H1 (cell line): ENCODE measurements around the gene FGD6. TPM values are rescaled to one million over a fixed set of nuclear protein-coding genes. Genes with fewer than 3 reads are reported as not detected.

Experiments
- CTCF ChIA-PET: fragments of 300-600 bp; sonication (Branson Sonifier 250); formaldehyde crosslinking; loops from one replicate; lab custom pipeline; 2021; ENCODE audit not compliant: partially characterized antibody; lab: Charles Lee
- POLR2A ChIA-PET: fragments of 300-600 bp; sonication (Branson Sonifier 250); formaldehyde crosslinking; loops from one replicate; lab custom pipeline; 2021; ENCODE audit warnings: inconsistent platforms; ENCODE audit not compliant: partially characterized antibody; lab: Charles Lee
- DNase-seq, 2 experiments: peaks; one replicate each; pipeline versions ENCODE4 v3.0.0 to v3.0.0-alpha.2; 2010 to 2022; ENCODE audit warnings: low spot score in 2 of 2, low read depth in 1 of 2, mixed read lengths in 1 of 2
- FAIRE-seq: peaks from 2 replicates; lab custom pipeline; 2011; peaks lifted over from hg19 to GRCh38; lab: Jason Lieb, UNC
- H2AFZ ChIP-seq: 2 replicates; pipeline ENCODE4 v1.8.1; 2012; ENCODE audit warnings: low read length, inconsistent platforms
- H2AK5ac ChIP-seq: 2 replicates; pipeline ENCODE4 v1.6.1; 2013; ENCODE audit warnings: low read depth, low read length
- H2BK120ac ChIP-seq: replicated peaks from 2 replicates; pipeline ENCODE3; 2013; ENCODE audit warnings: low read depth, low read length, inconsistent platforms
- H2BK12ac ChIP-seq: 2 replicates; pipeline ENCODE4 v1.6.1; 2013; ENCODE audit warnings: low read depth, low read length
- H2BK15ac ChIP-seq: 2 replicates; pipeline ENCODE4 v1.6.1; 2013; ENCODE audit warnings: low read length
- H2BK20ac ChIP-seq: 2 replicates; pipeline ENCODE4 v1.6.1; 2013; ENCODE audit warnings: low read length
- H2BK5ac ChIP-seq: 2 replicates; pipeline ENCODE4 v1.6.1; 2013; ENCODE audit warnings: low read depth, low read length
- H3K14ac ChIP-seq: 2 replicates; pipeline ENCODE4 v1.6.1; 2013; ENCODE audit warnings: inconsistent platforms; ENCODE audit not compliant: insufficient read length
- H3K18ac ChIP-seq: 2 replicates; pipeline ENCODE4 v1.6.1; 2013; ENCODE audit warnings: low read length; ENCODE audit errors: extremely low read depth
- H3K23ac ChIP-seq: 2 replicates; pipeline ENCODE4 v1.6.1; 2013; ENCODE audit warnings: inconsistent platforms; ENCODE audit not compliant: insufficient read length
- H3K23me2 ChIP-seq: 2 replicates; pipeline ENCODE4 v1.6.1; 2013; ENCODE audit warnings: low read depth, low read length
- H3K27ac ChIP-seq: 2 replicates; pipeline ENCODE4 v1.6.1; 2011; ENCODE audit warnings: low read depth, low read length, inconsistent platforms
- H3K27me3 ChIP-seq, 4 experiments: replicated peaks in 1 of 4; 1 replicate in 1 of 4; 2 replicates in 3 of 4; pipeline versions ENCODE4 v1.6.1 to v1.8.1; 2011 to 2013; ENCODE audit warnings: low read length in 3 of 4, mild to moderate bottlenecking in 3 of 4, inconsistent platforms in 2 of 4, mixed read lengths in 2 of 4, moderate library complexity in 1 of 4; ENCODE audit not compliant: control insufficient read depth in 3 of 4, insufficient read depth in 3 of 4; ENCODE audit errors: extremely low read depth in 1 of 4
- H3K36me3 ChIP-seq, 4 experiments: 2 replicates each; pipeline versions ENCODE4 v1.6.1 to v1.8.1; 2011 to 2013; ENCODE audit warnings: mild to moderate bottlenecking in 4 of 4, low read length in 3 of 4, moderate library complexity in 2 of 4, control low read depth in 1 of 4, inconsistent platforms in 1 of 4; ENCODE audit not compliant: insufficient read depth in 4 of 4, control insufficient read depth in 2 of 4
- H3K4ac ChIP-seq: replicated peaks from 2 replicates; pipeline ENCODE3; 2013; ENCODE audit warnings: low read length, low read depth, mixed read lengths, inconsistent platforms; ENCODE audit not compliant: insufficient read length
- H3K4me1 ChIP-seq, 4 experiments: replicated peaks in 1 of 4; 1 replicate in 1 of 4; 2 replicates in 3 of 4; pipeline versions ENCODE4 v1.6.1 to v1.8.1; 2011 to 2013; ENCODE audit warnings: low read length in 3 of 4, inconsistent platforms in 2 of 4, mixed read lengths in 1 of 4; ENCODE audit not compliant: insufficient read depth in 4 of 4, control insufficient read depth in 3 of 4
- H3K4me2 ChIP-seq, 2 experiments: 2 replicates each; pipeline versions ENCODE4 v1.6.1 to v1.8.1; 2011 to 2013; ENCODE audit warnings: low read depth in 2 of 2, low read length in 2 of 2, control low read depth in 1 of 2, inconsistent platforms in 1 of 2, mild to moderate bottlenecking in 1 of 2; ENCODE audit not compliant: insufficient read depth in 1 of 2
- H3K4me3 ChIP-seq, 4 experiments: fragments of 200-600, 300-600 bp in 1 of 4; sonication (generic), shearing (Covaris generic), sonication (Bioruptor Twin) in 1 of 4; 2 replicates each; pipeline versions ENCODE4 v1.5.1 to v1.8.1; 2011 to 2016; ENCODE audit warnings: low read length in 4 of 4, low read depth in 3 of 4, control low read depth in 2 of 4, inconsistent platforms in 2 of 4, mild to moderate bottlenecking in 2 of 4, mixed read lengths in 1 of 4, moderate library complexity in 1 of 4; ENCODE audit not compliant: insufficient read depth in 2 of 4; ENCODE audit errors: extremely low read depth in 1 of 4
- H3K56ac ChIP-seq: replicated peaks from 2 replicates; pipeline ENCODE3; 2013; ENCODE audit warnings: low read depth, mild to moderate bottlenecking, mixed read lengths, low read length, inconsistent platforms; ENCODE audit not compliant: insufficient read length
- H3K79me1 ChIP-seq: 2 replicates; pipeline ENCODE4 v1.6.1; 2013; ENCODE audit warnings: low read depth, low read length, control low read depth
- H3K79me2 ChIP-seq, 2 experiments: 2 replicates each; pipeline versions ENCODE4 v1.6.1 to v1.8.1; 2012 to 2013; ENCODE audit warnings: low read length in 2 of 2, mild to moderate bottlenecking in 2 of 2, inconsistent platforms in 1 of 2; ENCODE audit not compliant: insufficient read depth in 2 of 2, control insufficient read depth in 1 of 2
- H3K9ac ChIP-seq, 4 experiments: replicated peaks in 1 of 4; 1 replicate in 1 of 4; 2 replicates in 3 of 4; pipeline versions ENCODE4 v1.6.1 to v1.8.1; 2011 to 2013; ENCODE audit warnings: low read depth in 3 of 4, low read length in 3 of 4, control low read depth in 2 of 4, mild to moderate bottlenecking in 2 of 4, moderate library complexity in 2 of 4, inconsistent platforms in 1 of 4; ENCODE audit errors: extremely low read depth in 1 of 4
- H3K9me3 ChIP-seq, 2 experiments: 2 replicates each; pipeline versions ENCODE4 v1.6.1 to v1.8.1; 2012 to 2013; ENCODE audit warnings: mild to moderate bottlenecking in 2 of 2, moderate library complexity in 2 of 2, control low read depth in 1 of 2, inconsistent platforms in 1 of 2, low read depth in 1 of 2, low read length in 1 of 2, mixed read lengths in 1 of 2; ENCODE audit not compliant: insufficient read depth in 2 of 2
- H4K20me1 ChIP-seq, 2 experiments: replicated peaks in 1 of 2; 2 replicates each; pipeline versions ENCODE3 to v1.8.1; 2011 to 2013; ENCODE audit warnings: inconsistent platforms in 2 of 2, low read length in 2 of 2, mild to moderate bottlenecking in 1 of 2; ENCODE audit not compliant: insufficient read depth in 2 of 2, control insufficient read depth in 1 of 2
- H4K5ac ChIP-seq: 2 replicates; pipeline ENCODE4 v1.6.1; 2013; ENCODE audit warnings: low read length, low read depth, mixed read lengths, inconsistent platforms; ENCODE audit not compliant: insufficient read length
- H4K8ac ChIP-seq: 2 replicates; pipeline ENCODE4 v1.8.0; 2013; ENCODE audit warnings: mild to moderate bottlenecking, moderate library complexity, low read length, inconsistent platforms; ENCODE audit not compliant: insufficient read depth; ENCODE audit errors: extremely low read depth
- H4K91ac ChIP-seq: replicated peaks from 2 replicates; pipeline ENCODE3; 2013; ENCODE audit warnings: low read length, mixed read lengths, inconsistent platforms; ENCODE audit not compliant: insufficient read length
- GTF2F1 ChIP-seq: IDR thresholded peaks from 2 replicates; pipeline ENCODE4 v1.6.1; 2012; ENCODE audit warnings: low read depth, low read length, improper control_type of control experiment, borderline replicate concordance
- HDAC6 ChIP-seq: IDR thresholded peaks from one replicate; pipeline ENCODE4 v1.7.1; 2012; ENCODE audit warnings: low read depth, mild to moderate bottlenecking, inconsistent platforms, low read length, moderate library complexity
- KDM5A ChIP-seq: fragments of 200-600 bp; IDR thresholded peaks from 2 replicates; pipeline ENCODE4 v1.7.1; 2012; ENCODE audit warnings: mild to moderate bottlenecking, low read length, inconsistent platforms, mixed read lengths
- SP4 ChIP-seq: IDR thresholded peaks from 2 replicates; pipeline ENCODE4 v1.6.1; 2012; ENCODE audit warnings: low read length, inconsistent platforms
- WGBS, 2 experiments: shearing (Covaris generic) in 1 of 2; methylation state at CpG; one replicate each; pipeline versions ENCODE4 v1.1.6 to v1.1.7; 2013 to 2015; ENCODE audit warnings: low lambda C conversion rate in 2 of 2, mixed read lengths in 2 of 2, inconsistent platforms in 1 of 2, low coverage in 1 of 2, missing lambda C conversion rate in 1 of 2; ENCODE audit not compliant: insufficient replicate concordance in 2 of 2, insufficient coverage in 1 of 2, insufficient read length in 1 of 2; ENCODE audit errors: extremely low coverage in 1 of 2, missing lambda C conversion rate in 1 of 2; 5-methylcytosine and 5-hydroxymethylcytosine counted together
- polyA plus RNA-seq, 7 experiments: library from polyadenylated mRNA; depleted of rRNA in 3 of 7; stranded (reverse) in 5 of 7; unstranded in 2 of 7; fragments of >200 nt in 5 of 7; fragments of 200-250 nt in 2 of 7; gene quantifications; 1 replicate in 5 of 7; 2 replicates in 1 of 7; 4 replicates in 1 of 7; pipeline versions ENCODE4 v1.2.1 to v1.2.3, GENCODE V29; 2011 to 2013; ENCODE audit warnings: missing spikeins in 2 of 7, mixed read lengths in 2 of 7
- total RNA-seq: library from RNA; stranded (reverse); fragmentation: NEBNext Ultra II Directional; extraction: Animal tissue kit (Norgen Biotek cat#: 25700); gene quantifications from 2 replicates; pipeline ENCODE4 v1.2.1, GENCODE V29; 2021

FGD6 gene
- total and polyA plus RNA-seq, 2 of the 8 experiments (the other 6 are each of a cell fraction or from before 2014, with no cell fraction given), result 12.2 to 24.3 TPM

DNA sequence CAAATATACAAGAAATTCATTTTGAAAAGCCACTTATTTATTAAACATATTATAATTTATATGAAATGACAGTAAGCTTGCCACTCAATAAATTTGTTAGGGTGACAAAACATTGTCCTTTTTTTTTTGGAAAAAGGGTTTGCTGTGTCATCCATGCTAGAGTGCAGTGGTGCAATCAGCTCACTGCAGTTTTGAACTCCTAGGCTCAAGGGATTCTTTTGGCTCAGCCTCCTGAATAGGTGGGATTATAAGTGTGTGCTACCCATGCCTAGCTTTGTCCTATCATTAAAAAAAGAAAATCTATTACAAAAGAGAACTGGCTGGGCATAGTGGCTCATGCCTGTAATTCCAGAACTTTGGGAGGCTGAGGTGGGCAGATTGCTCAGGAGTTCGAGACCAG lies 66.8 kb downstream of the FGD6 start:
- no peaks in the 10 kb centered on the region; the same call in 1 of the 2 replicates for H3K23me2 ChIP-seq
- no peak overlapping the region for H3K14ac ChIP-seq
- H3K79me1 ChIP-seq, result no peaks in the 10 kb centered on the region
- no peak overlapping the region for H3K4ac ChIP-seq
- FAIRE-seq (no peak), DNase-seq (no peak)
- H2BK120ac ChIP-seq, result no peak overlapping the region
- H2BK5ac ChIP-seq, result no peak overlapping the region
- H2BK20ac ChIP-seq, result no peak overlapping the region
- no peak overlapping the region for H3K27ac ChIP-seq
- H3K23ac ChIP-seq, result no peak overlapping the region
- H3K4me2 ChIP-seq, result no peak overlapping the region
- no peak overlapping the region for H3K9ac ChIP-seq
- no peaks in the 10 kb centered on the region for H3K27me3 ChIP-seq
- peaks cover 0 to 7% (median 2%) of the 10 kb centered on the region in 4 experiments; a peak in 3 of 8 replicates for H3K36me3 ChIP-seq
- POLR2A ChIA-PET, result interaction anchor here (0.6 to 1.1 kb wide), 4 partner anchors 12 to 149 kb away, joined by 3 to 4 read pairs (median 3); no protein-coding TSS in a partner anchor
- H3K4me1 ChIP-seq, result peaks cover 0 to 9% (median 4%) of the 10 kb centered on the region in 4 experiments; a peak in 3 of 7 replicates
- no peak overlapping the region for H4K5ac ChIP-seq
- no peaks in the 10 kb centered on the region for H3K79me2 ChIP-seq
- CTCF ChIA-PET, result no interaction called here
- no peak overlapping the region for H3K56ac ChIP-seq
- no peak overlapping the region for H2BK15ac ChIP-seq
- H3K4me3 ChIP-seq, result no peak overlapping the region
- no peak overlapping the region for H4K8ac ChIP-seq
- 100% methylated on average over 1 of the region's 1 CpG; no CpG with 5 or more reads in 1 of the 2 experiments for WGBS, 2 experiments
- H3K9me3 ChIP-seq, result no peaks in the 10 kb centered on the region
- no peak overlapping the region for H2BK12ac ChIP-seq
- H4K91ac ChIP-seq, result no peak overlapping the region
- no peak overlapping the region for H2AFZ ChIP-seq
- no peak overlapping the region for H2AK5ac ChIP-seq
- H3K18ac ChIP-seq, result no peak overlapping the region
- H4K20me1 ChIP-seq, result no peaks in the 10 kb centered on the region
- TF ChIP-seq GTF2F1 (no peak), KDM5A (no peak), SP4 (no peak), HDAC6 (no peak)
